ENCODE data around the gene NADK2. TPM values are rescaled to one million over a fixed set of nuclear protein-coding genes. Genes with fewer than 3 reads are reported as not detected.

Gene NADK2
- total RNA-seq, 1 donor from 2014 or later = 16.3 TPM

- no peak for DNase-seq
Observed at GRCh38 chr5:36160617-36161016, 81.1 kb downstream of the NADK2 start.

- DNase-seq = peak; percentile 49
Observed at GRCh38 chr5:36158144-36158543, 83.6 kb downstream of the NADK2 start.

GRCh38 chr5:36156619-36157018, 85.1 kb downstream of the NADK2 start:
- DNase-seq = peak; percentile 12

DNA sequence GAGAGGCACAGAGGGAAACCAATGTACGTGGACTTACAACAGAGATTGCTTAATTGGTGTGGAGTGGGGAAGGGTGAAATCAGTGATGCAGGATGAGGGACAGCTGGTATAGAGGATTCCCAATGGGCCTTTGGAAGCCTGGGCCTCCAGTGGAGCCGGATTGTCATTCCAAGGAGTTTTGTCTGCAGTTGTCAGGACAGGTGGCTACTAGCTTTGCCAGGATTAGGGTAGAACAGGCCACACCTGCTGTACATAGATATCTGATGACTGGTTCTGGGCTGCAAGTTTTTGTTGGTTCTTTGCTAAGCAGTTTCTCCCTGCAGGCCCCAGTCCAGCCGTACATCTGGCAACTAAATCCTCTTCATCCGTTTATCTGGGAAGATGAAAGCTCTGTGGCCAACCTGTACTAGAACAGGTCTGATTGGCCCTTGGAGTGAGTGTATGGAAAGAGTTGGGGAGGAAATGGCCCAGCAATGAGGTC, 85.6 kb downstream of the NADK2 start:
- peak; percentile 44 for DNase-seq

DNA sequence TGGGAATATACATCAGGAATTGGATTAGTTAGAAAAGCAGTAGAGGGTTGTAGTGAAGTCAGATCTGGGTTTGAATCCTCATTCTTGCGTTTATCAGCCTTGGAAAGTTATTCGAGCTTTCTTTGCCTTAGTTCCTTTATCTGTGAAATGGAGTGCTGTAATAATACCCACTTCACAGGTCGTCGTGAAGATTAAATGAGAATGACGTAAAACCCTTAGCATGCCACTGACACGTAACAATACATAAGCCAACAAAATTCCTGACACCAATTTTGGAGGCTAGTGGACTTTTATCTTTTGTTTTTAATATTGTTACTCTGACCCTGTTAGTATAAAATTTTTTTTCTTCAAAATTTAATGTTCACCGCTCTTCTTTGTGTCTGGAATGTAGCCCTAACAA, 86.4 kb downstream of the NADK2 start:
- no peak for DNase-seq

- no peak for DNase-seq
Observed at GRCh38 chr5:36153726-36154125, 88.0 kb downstream of the NADK2 start.

- no peak for DNase-seq
Observed at GRCh38 chr5:36153298-36153677, 88.4 kb downstream of the NADK2 start.

GRCh38 chr5:36152324-36153297, 89.1 kb downstream of the NADK2 start:
- DNase-seq = peak; percentile 35

- peak; percentile 99 for DNase-seq
Observed at GRCh38 chr5:36151434-36152323, 90.0 kb downstream of the NADK2 start, which contains the start of the genes LMBRD2 and SKP2. TSS of gene LMBRD2 (minus strand) at chr5:36151887. CDS start at chr5:36143349, 8,538 bp downstream. TSS of gene SKP2 (plus strand) at chr5:36152111. CDS start at chr5:36152263, 152 bp downstream.

- DNase-seq = peak; percentile 71
Observed at GRCh38 chr5:36150676-36151433, 90.9 kb downstream of the NADK2 start.

DNA sequence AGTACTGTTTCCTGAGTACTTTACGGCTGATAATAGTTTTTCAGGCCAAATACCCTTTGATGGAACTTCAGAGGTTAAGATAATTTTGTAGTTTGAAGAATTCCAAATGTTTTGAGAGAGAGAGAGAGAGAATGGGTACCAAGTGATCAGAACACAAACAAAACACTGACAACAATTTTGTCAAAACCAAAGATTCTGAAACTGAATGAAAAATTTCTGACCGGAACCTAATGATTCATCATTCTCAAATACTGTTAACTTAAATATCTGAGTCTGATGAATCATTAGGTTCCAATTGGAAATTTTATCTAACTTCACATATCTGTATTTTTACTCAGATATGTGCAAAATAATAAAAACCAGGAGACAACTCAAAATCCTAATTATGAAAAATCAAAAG, 94.0 kb downstream of the NADK2 start:
- DNase-seq = peak; percentile 20

DNA sequence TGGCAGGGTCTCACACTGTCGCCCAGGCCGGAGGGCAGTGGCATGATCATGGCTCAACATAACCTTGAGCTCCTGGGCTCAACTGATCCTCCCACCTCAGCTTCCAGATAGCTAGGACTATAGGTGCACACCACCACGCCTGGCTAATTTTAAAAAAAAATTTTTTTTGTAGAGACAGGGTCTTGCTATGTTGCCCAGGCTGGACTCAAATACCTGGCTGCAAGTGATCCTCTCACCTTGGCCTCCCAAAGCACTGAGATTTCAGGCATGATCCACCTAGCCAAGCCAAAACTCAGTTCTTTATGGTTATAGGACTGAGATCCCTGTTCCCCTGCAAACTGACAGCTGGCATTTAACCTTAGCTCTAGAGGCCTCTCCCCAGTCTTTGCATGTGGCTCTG, 95.3 kb downstream of the NADK2 start:
- DNase-seq = no peak

- no peak for DNase-seq
Observed at GRCh38 chr5:36145311-36145710, 96.4 kb downstream of the NADK2 start.

Other genes starting within 250 kb of the NADK2 start
- gene UGT3A2, start 175.0 kb downstream of the NADK2 start, total RNA-seq = not detected in 2 replicates
- gene LMBRD2, start 90.0 kb downstream of the NADK2 start, total RNA-seq = 8.8 and 13.1 TPM in 2 replicates
- 32.3 and 51.9 TPM in 2 replicates for gene SKP2, start 89.8 kb downstream of the NADK2 start, total RNA-seq
- under 0.01 TPM in 1 of 2 replicates, not detected in the other for gene RANBP3L, start 60.0 kb upstream of the NADK2 start, total RNA-seq